ENCODE results near the gene LGALS9.

Gene LGALS9

DNA sequence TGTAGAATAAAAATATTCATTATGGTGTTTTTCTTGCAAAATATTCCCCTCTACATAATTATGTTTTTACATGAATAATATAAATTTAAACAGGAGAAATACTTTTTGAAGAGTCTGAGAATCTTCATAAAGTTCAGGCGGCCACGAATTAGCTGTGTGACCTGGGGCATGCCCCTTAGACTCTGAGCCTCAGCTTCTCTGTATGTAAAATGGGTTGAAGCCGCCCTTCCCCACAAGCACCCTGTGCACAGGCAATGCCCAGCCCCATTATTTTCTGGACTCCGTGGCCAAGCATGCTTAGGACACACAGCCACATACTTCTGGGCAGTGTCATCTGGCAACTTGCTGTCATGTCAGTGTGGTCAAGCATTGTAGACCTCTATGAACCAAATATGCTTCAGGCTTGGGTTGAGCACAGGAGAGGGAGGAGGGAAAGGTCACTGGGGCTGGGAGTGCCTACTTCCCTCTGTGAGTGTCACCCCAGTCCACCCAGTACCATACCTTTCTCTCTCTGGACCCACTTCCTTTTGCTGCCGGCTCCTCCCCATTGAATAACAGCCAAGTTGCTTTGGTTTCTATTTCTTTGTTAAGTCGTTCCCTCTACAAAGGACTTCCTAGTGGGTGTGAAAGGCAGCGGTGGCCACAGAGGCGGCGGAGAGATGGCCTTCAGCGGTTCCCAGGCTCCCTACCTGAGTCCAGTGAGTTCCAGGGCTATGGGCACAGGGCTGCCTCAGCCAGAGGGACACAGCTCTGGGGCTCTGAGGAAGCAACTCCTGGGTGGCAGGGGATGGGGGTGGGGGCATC is at the start of gene LGALS9:
Gene LGALS9, plus strand, starts transcription at position 582 of the 804 bp plus-strand sequence. Its CDS starts 78 bp downstream, at position 660.
- TF ChIP-seq NFIC (IDR thresholded peaks at IDR 0.05) (no peak), CEBPB (IDR thresholded peaks at IDR 0.05) (no peak), MAX (IDR thresholded peaks at IDR 0.05) (no peak), CREB1 (IDR thresholded peaks at IDR 0.05; ENCODE audit: low read depth) (no peak), EGR1 (IDR thresholded peaks at IDR 0.05) (no peak), USF1 (IDR thresholded peaks at IDR 0.05) (no peak), EP300 (IDR thresholded peaks at IDR 0.05; ENCODE audit: borderline replicate concordance) (no peak), RAD21 (IDR thresholded peaks at IDR 0.05; ENCODE audit: low read depth) (no peak), TCF12 (IDR thresholded peaks at IDR 0.05; ENCODE audit: low read depth) (no peak), YY1 (IDR thresholded peaks at IDR 0.05; ENCODE audit: low read depth) (no peak), ZBTB7A (IDR thresholded peaks at IDR 0.05; ENCODE audit: low read depth) (no peak)
- TF ChIP-seq, protein P1, sequence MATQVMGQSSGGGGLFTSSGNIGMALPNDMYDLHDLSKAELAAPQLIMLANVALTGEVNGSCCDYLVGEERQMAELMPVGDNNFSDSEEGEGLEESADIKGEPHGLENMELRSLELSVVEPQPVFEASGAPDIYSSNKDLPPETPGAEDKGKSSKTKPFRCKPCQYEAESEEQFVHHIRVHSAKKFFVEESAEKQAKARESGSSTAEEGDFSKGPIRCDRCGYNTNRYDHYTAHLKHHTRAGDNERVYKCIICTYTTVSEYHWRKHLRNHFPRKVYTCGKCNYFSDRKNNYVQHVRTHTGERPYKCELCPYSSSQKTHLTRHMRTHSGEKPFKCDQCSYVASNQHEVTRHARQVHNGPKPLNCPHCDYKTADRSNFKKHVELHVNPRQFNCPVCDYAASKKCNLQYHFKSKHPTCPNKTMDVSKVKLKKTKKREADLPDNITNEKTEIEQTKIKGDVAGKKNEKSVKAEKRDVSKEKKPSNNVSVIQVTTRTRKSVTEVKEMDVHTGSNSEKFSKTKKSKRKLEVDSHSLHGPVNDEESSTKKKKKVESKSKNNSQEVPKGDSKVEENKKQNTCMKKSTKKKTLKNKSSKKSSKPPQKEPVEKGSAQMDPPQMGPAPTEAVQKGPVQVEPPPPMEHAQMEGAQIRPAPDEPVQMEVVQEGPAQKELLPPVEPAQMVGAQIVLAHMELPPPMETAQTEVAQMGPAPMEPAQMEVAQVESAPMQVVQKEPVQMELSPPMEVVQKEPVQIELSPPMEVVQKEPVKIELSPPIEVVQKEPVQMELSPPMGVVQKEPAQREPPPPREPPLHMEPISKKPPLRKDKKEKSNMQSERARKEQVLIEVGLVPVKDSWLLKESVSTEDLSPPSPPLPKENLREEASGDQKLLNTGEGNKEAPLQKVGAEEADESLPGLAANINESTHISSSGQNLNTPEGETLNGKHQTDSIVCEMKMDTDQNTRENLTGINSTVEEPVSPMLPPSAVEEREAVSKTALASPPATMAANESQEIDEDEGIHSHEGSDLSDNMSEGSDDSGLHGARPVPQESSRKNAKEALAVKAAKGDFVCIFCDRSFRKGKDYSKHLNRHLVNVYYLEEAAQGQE (IDR thresholded peaks at IDR 0.05; ENCODE audit: low read depth): no peak

DNA sequence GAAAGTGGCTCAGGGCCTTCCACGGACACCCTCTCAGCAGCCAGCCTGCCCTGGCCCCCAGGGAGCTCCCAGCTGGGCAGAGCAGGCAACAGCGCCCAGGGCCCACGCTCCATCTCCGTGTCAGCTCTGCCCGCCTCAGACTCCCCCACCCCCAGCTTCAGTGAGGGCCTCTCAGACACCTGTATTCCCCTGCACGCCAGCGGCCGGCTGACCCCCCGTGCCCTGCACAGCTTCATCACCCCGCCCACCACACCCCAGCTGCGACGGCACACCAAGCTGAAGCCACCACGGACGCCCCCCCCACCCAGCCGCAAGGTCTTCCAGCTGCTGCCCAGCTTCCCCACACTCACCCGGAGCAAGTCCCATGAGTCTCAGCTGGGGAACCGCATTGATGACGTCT is 48.3 kb upstream of the LGALS9 start:
- no peak for TF ChIP-seq RAD21 (IDR thresholded peaks at IDR 0.05; ENCODE audit: low read depth)
- TF ChIP-seq CREB1 (IDR thresholded peaks at IDR 0.05; ENCODE audit: low read depth): no peak
- TF ChIP-seq MAX (IDR thresholded peaks at IDR 0.05): no peak
- TF ChIP-seq TCF12 (IDR thresholded peaks at IDR 0.05; ENCODE audit: low read depth): no peak
- TF ChIP-seq, protein P1 (IDR thresholded peaks at IDR 0.05; ENCODE audit: low read depth): no peak
- no peak for TF ChIP-seq USF1 (IDR thresholded peaks at IDR 0.05)
- TF ChIP-seq EGR1 (IDR thresholded peaks at IDR 0.05): no peak
- no peak for TF ChIP-seq YY1 (IDR thresholded peaks at IDR 0.05; ENCODE audit: low read depth)
- no peak for TF ChIP-seq FOXM1 (IDR thresholded peaks at IDR 0.05; ENCODE audit: borderline replicate concordance, low read depth)

- TF ChIP-seq TCF12 (IDR thresholded peaks at IDR 0.05; ENCODE audit: low read depth) (no peak), TAF1 (IDR thresholded peaks at IDR 0.05; ENCODE audit: low read depth) (no peak), EGR1 (IDR thresholded peaks at IDR 0.05) (no peak)
These were observed 45.8 kb upstream of the LGALS9 start for GRCh38 chr17:27585153-27585681.

GRCh38 chr17:27585792-27586191 is 45.2 kb upstream of the LGALS9 start:
- TF ChIP-seq CREB1 (IDR thresholded peaks at IDR 0.05; ENCODE audit: low read depth) (no peak), FOXM1 (IDR thresholded peaks at IDR 0.05; ENCODE audit: borderline replicate concordance, low read depth) (no peak), MAX (IDR thresholded peaks at IDR 0.05) (no peak), YY1 (IDR thresholded peaks at IDR 0.05; ENCODE audit: low read depth) (no peak), TEAD4 (IDR thresholded peaks at IDR 0.05) (no peak), ZBTB7A (IDR thresholded peaks at IDR 0.05; ENCODE audit: low read depth) (no peak), CEBPB (IDR thresholded peaks at IDR 0.05) (no peak), EP300 (IDR thresholded peaks at IDR 0.05; ENCODE audit: borderline replicate concordance) (no peak), TCF12 (IDR thresholded peaks at IDR 0.05; ENCODE audit: low read depth) (no peak), TAF1 (IDR thresholded peaks at IDR 0.05; ENCODE audit: low read depth) (no peak)
- TF ChIP-seq, protein P1 (IDR thresholded peaks at IDR 0.05; ENCODE audit: low read depth): no peak

All from Ishikawa (cell line).